Stimulated activated CD4-positive, alpha-beta T cell treated with anti-CD3 and anti-CD28 coated beads, Interleukin-15, amount 100 ng/mL, for 24 hours (primary cell): Measurements from ENCODE around the gene SH3RF1.

Experiments
- DNase-seq: peaks from one replicate; pipeline ENCODE4 v3.0.0-alpha.2; 2020

SH3RF1 gene

DNA sequence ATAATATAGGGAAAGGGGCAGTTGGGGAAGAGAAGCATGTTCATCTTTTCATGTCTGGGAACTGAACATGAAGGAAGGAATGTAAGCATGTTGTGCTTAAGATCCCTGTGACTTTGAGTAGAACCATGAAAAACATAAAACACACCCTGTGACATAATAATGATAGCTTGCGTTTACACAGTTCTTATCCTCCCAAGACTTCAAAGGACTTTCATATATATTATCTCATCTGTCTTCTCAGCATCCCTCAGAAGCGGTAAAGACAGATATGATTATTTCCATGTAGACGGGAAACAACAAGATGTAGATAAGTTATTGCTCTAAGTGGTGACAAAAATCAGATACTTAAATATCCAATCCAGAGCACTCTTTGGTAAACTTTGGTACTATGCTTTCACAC, 3.3 kb upstream of the SH3RF1 start:
- no peak for DNase-seq

DNA sequence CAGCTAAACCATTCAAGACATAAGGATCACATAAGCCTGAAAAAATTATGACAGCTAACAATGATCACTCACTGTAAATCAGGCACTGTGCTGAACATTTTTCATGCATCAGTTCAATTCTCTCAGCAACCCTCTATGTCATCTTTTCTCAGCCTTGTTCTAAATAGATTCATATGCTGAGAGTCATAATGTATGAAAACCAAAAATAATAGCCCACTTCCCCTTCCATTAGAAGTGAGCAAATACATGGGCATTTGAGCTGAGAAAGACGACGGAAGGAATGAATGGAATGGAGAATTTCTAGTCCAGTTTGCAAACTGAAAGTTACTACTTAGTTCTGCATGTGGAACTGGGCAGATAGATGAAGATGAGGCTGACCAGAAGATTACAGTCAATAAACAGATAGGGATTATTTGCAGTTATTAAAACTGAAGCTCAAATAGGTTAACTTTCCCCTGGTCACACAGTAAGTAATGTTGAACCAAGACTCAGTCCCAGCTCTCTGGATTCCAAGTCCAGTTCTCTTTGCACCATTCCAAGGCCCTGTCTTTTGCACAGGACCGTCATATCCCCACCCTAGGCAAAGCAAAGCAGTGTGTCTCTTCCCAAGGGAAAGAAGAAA, 1.6 kb upstream of the SH3RF1 start:
- no peak for DNase-seq

DNA sequence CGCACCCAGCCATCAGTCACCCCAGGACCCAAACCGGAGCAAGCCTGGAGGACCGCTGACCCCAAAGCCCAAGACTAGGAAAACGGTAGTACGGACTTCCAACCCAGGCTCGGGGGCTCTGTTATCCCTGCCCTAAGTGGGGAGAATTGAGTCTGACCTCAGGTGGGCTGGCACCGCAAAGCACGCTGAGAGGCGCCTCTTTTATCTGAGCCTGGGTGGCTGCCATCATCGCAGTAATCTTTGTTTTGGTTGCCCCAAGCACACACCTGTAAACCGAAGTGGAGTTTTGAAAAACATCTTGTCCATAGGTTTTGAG, 894 bp upstream of the SH3RF1 start:
- DNase-seq, result no peak

DNA sequence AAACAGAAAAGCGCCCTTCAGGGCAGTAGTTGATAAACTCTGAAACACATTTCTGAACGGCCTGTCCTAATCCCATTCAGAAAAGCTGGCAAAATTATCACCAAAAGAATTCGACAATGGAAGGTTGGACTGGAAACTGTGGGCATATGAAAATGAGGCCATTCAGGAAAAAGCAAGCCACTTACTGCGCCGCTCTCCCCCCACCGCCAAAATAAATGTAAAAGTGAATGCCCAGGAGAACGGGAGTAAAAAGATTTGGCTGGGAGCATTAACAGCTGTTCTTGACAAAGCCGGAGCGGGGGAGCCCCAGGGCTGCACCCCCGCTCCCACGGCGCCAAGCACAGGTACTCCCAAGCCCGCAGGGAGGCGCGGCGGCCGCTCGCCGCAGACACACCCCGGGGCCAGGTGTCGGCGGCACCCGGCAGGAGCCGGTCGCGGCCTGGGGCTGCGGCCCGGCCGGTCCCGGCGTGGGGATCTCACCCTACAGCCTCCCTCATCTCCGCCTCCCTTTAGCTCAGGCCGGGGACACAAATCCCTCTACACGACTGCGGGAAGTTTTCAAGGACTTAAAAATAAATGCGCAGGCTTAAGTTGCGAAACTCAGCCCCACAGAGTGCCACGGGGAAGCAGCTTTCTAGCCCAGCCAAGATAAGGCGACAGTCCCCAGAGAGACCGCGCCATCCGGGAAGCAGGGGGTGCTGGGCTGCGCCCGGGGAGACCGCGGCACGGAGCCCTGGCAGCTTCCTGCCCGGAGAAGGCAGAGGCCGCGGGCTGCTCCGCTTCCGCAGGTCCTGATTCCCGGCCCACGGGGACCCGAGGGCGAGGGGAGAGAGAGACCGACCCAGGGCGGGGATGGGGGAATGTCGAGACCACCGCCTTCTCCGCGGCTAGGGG, 593 bp downstream of the SH3RF1 start:
- DNase-seq, result peak; percentile 53

DNA sequence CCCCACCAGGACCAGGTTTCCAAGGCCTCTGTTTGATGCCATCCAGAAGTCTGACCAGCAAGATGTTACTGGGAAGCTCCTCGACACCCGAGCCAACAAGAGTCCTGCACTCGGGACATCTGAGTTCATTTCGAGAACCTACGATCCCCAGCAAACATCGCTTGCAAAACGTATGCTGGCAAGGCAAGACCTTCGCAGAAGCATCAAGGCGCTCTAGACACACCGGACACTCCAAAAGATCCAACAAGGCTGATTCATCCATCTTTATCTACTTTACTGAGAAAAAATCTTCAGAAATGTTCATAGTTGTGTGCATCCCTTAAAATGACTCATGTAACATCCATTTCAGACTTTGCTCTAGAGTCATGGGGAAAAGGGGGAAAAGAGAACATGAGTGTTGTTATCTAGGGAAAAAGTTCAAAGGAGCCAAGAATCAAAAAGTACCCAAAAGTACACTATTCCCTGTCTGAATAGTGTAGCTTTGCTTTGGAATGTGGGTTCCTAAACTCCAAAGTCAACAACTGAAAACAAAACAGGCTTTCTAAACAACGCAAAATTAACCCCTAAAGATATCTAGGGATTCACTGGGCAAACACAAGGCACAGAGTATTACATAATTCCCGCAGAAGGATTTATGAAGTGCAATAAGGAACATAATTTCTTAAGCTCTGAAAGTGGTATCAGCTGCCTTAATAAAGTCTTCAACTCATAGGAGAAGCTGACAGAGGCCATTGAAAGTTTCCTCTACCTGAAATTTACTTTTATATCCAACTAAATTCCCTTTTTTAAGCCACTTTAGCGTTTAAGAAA, 1.6 kb downstream of the SH3RF1 start:
- no peak for DNase-seq

DNA sequence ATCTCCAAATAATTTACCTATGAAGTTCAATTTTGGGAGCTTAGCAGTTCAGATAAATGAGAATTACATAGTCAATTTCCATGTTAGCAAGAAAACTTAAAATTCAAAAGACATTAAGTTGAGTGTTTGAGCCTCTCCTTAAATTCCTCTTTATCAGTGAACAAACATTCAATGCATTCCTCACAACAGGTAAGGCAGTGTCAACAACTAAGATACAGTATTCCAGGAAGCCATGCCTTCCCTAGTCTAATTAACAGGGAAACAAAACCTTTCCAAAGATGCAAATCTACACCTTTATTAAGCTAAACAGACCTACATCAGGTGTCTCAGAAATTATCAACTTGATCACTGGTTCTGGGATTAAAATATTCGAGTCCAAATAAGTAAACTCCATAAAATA, 3.7 kb downstream of the SH3RF1 start:
- DNase-seq, result no peak

DNA sequence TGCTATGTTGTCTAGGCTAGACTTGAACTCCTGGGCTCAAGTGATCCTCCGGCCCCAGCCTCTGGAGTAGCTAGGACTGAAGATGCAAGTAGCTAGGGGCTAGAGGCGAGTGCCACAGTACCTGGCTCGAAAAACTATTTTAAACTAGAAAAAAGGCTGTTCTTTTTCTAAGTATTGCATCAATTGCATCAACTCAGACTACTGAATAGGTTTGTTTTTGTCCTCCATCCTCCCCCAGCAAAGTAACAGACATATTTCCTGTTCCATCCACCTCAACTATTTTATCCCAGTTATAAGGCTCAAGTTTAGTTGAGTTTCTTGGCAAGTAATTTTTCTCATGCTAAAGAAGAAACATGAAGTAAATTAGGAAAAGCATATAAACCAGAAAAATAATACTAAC, 4.1 kb downstream of the SH3RF1 start:
- DNase-seq, result no peak

DNA sequence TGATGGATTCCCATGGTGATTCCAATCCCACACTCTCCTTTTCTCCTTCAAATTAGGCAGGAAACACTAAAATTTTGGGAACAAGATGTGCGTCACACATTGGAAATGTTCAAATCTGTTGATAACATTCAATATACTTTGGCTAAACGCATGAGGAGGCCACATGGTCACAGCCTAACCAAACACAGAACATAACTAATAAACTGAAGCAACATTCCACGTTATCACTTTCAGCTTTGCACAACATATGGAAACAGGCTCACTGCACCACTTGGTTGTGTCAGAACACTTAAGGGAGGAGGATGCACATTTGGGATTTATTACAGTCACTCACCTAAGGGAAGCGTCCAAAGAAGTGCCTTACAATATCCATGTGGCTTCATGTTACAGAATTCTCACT, 4.7 kb downstream of the SH3RF1 start:
- no peak for DNase-seq

DNA sequence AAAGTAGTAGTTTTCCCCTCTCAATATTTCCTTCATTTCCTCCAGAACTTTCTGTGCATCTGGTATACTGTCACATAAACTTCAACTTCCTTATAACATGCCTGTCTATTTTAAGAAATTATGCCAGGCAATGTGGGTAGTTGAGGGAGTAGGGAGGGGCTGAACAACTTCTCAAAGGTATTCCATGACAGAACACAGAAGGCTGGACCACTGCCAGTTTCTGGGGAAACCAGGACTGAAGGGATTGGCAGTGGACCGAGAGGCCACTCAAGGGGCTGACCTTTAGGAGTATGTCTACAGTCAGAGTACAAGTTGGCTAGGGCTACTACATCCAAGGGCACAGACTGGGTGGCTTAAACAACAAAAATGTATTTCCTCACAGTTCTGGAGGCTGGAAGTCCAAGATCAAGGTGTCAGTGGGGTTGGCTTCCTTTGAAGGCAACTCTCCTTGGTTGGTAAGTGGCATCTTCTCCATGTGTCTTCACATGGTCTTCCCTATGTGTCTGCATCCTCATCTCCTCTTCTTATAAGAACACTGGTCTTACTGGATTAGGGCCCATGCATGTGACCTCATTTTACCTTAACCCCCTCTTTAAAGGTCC, 6.9 kb downstream of the SH3RF1 start:
- DNase-seq, result no peak

DNA sequence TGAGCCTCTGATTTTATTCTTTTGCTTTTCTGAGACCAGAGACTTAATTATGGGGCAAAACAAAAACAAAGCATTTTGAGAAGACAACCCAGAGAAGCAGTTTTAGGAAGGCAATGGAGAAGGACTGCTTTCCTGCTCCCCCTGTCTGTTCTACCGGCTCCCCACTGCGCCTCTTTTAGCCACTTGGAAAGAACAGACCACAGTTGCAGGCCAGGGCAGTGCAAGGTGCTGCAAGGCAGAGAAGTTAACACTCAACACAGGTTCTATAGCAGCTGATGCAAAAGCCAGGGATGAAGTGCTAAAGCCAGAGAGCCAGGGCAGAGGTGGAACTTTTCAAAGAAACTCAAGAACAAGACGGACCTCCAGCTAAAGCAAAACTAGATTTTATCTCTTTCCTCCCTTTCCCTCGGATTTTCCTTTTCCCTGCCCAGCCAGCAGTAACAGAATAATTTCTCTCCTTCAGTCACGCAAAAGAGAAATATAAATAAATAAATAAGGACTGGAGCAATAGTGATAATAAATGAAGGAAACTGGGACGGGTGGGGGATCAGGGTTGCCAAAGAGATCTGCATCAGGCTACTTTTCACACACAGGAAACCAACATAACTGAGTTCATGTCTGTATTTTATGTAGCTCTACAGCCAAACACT, 10.4 kb downstream of the SH3RF1 start:
- no peak for DNase-seq

DNA sequence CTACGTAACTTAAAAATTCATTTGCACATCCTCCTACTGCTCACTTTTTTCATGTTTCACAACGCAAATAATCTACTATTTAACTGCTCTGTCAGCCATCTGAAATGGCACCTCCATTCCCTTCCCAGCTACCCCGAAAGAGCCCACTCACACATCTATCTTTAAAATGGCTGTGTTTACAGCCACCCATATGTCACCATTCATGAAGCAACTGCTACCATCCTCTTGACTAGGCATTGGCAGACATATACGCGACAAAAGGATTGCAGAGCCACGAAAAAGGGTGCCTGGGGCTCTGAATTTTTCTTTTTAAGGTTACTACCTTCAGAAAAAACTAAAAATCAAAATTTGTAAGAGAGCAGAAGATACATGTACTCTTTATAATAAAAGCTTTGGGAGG, 11.5 kb downstream of the SH3RF1 start:
- DNase-seq, result no peak

DNA sequence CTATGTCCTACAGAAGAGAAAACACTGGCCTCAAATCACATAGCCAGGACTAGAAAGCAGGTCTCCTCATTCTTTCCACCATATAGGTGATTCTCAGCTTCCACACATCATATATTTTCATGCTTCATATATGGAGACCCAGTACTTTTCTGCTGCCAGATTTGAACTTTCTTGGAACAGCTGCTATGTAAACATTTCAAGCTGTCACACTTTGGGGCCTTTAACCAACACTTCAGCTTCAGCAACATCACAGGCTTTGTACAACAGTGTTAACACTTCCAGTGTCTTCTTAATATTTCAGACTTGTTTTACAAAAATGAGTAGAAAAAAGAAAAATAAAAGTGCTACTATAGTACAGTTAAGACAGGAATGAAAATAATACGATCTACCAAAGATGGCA, 12.6 kb downstream of the SH3RF1 start:
- no peak for DNase-seq

DNA sequence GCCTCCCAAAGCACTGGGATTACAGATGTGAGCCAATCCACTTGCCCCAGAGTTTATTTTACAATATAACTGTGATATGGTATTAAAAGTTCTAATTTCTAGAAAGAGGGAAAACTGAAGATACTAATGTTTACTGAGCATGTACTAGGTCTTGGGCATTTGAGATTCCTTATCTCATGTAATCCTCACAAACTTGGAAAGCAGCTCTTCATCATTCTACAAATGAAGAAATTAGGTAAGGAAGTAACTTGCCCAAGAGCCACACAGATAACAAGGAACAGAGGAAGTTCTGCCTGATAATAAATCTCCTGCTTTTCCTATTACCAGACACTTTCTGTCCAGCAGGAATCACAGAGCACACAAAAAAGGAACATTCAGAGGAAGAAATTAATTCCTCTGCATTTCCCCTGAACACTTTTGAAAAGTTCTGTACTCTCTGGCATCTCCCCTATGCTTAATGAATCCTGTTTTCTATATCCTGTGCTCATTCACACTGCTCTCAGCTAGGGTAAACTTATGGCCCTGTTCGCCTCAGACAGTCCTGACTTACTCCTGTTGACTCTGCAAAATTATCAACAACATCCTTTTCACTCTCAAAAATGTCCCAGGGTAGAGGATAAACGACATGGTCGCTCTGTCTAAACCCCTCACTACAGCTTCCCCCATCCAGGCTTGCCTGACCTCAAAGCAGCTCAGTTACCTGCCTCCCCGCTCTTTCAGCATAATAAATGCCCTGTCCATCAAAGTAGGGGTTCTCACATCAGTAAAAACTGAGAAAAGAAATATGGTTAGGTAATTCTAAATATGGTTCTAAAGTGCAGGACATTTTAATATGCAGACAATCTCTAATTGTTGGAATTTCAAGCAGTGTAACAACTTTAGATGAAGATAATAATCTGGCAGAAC, 13.6 kb downstream of the SH3RF1 start:
- DNase-seq, result no peak

DNA sequence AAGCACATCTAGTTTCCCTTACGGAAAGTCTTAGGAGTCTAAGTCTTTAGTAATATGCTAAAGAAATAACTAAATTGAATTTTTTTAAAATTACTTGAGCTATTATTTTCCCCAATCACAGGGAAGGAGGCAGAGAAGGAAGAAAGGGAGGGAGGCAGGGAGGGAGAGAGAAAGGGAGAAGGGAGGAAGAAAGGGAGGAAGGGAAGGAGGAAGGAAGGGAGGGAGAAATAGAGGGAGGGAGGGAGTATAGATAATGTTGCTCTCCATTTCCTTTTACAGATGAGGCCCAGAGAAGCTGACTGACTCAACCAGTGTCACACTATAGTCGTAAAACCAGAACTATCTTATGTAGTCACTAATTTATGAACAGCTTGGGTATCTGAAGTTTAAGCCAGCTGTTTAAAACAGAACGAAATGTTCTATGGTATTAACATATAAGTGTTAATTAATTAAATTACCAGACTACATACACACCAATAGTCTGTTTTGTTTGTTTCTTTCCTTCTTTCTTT, 14.6 kb downstream of the SH3RF1 start:
- DNase-seq, result no peak

DNA sequence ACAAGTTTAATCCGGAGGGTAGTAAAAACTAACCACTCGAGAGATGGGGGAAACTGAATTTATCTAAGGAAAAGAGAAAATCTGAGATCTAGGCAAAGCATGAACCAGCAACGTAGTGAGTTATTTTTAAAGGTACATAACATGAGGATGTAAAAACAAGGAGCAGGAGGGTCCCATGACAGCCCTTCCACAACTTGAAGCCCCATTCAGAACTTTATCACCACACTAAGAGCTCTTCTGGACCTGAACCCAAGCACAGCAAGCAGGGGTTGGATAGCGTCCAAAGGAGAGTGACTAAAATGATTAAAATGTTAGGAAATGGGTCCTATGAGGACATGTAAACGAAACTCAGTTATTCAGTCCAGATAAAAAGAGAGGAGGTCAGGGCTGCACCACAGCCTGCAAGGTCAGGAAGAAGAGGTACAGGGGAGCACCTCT, 16.2 kb downstream of the SH3RF1 start:
- DNase-seq, result no peak

DNA sequence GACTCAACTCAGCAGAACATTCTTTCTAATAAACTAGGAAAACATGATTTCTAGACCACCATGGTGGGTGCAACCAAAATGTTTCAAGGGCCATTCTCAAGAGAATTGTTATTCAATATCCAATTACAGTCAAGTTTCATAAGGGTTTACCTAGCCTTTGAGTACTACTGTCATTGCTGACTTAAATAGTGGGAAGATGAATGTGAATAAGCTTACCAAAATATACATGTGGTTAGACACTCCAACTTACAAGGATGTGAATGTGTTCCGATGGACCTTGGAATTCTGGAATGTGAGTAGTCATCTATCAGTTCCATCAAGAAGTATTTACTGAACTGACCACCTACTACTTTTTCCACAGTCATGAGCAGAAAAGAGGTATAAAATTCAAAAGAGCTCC, 16.9 kb downstream of the SH3RF1 start:
- DNase-seq, result no peak

DNA sequence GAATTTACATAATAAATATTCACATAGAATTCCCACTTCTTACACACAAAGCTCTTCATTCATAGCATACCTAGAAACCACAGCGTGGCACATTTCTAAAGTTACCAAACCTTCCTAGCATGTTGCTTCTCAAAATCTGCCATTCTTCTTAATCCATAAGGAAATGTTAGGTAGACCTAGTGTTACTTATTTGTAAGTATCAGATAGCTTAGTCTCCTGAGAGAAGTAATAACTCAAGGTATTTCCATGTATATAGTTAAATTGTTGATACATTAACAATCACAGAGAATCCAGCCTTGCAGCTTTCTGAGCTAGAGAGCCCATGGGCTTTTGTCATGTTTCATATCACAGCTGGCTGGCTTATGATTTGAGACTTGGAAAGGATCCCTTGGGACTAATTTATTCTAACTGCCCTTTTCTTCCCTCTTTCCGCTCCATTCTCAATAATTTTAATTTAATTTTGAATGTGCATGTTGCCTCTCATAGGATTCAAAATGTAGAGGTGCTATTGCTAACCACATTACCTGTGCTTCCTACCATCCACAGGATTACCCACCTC, 17.6 kb downstream of the SH3RF1 start:
- no peak for DNase-seq

DNA sequence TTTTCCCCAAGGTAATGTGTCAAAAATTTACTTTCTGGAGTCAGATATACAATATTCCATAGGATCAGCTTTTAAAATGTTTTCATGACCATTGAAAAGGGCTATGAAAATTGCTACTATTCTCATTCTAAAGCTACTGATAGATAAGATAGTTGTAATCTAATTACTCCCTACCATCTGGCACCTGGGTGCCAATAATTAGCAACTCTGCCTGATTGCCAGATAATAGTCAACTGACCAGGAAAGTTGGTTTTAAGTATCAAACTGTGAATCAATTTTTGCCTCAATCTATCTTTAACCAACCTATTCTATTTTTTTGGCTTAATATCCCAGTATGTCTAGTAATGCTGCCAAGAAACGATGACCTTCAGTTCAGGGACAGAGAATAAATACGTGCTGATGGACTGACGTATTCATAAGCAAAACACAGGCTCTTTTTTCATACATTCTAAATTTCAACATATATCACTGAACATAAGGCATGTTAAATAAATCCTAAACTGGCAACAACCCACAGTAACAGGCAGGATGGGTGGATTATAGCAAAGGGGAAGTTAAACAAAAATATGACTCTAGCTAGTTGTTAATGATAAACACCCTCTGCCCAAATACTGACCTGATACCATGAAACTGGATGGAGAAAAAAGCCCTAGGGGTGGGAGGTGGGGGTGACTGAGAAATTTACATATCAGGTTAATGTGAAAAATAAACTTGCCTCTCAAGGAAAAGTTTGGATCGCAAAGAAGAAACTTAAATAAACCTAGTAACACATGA, 18.2 kb downstream of the SH3RF1 start:
- DNase-seq, result no peak

DNA sequence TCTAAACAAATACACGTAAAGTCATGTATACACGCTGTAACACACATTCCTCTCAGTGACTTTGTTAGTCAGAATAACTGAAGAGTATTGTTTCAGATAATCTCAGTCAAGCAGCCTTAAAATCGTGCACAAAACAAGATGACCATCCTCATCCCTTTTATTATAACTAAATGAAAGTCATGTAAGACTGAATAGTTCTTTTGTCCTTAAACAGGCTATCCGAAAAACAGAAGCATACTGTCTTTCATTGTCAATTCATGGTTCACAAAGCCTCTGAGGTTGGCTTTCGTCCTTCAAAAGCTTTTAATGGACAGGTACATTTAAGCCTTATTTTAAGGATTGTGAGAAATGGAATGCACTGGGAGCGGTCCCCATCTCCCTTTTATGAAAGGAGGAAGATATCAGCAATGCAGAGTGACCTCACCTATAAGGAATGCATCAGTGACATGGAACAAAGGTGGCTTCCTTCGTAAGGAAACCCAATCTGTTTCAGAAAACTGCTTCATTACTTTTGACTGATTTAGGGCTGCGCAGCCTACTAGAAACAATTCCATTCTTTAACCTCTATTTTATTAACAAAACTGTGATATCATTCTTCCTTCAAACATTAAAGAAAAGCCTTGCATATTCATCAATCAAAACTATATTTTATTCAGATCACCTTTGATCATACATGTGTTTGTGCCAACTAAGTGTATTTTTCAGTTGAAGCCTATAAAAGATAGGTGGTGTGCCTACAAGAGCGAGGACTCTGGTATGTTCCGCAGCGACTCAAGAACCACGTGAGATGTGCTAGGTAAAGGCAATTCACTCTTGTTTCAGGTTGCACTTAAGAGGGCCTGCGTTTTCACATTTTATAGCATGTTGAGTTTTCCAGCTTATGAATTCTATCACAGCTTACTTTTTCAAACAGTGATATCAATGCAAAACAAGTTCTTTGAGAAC, 19.2 kb downstream of the SH3RF1 start:
- no peak for DNase-seq
